Measurements from ENCODE around the gene ARHGAP32. TPM values are rescaled to one million over a fixed set of nuclear protein-coding genes. Genes with fewer than 3 reads are reported as not detected.

Gene ARHGAP32
- polyA plus RNA-seq, 1 experiment = 6.1 TPM

DNA sequence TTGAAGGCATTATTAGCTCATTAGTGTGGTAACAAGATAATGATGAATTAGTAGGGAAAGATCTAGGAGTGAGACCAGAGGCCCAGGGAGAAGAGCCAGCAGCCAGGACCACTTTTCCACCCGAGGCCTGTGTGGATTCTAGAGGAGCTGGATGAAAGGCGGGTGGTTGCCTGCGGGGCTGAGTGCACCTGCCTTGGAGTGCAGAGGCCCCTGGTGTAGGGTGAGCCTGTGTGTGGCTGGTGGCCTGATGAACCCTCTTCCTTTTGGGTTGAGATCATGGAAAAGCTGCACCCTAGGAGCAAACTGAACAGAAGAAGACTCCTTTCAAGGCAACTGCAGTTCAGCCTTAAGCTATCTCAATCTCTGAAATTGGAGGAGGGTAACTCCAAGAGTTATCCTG lies 243.5 kb downstream of the ARHGAP32 start:
- H3K27me3 ChIP-seq (ENCODE audit: control insufficient read depth, insufficient read depth, low read length) = 0 out of 2 replicates have a peak, but pooled peaks cover 3% of the 10 kb centered on the region
- no peak for DNase-seq (ENCODE audit: low read depth)
- TF ChIP-seq, protein P1, sequence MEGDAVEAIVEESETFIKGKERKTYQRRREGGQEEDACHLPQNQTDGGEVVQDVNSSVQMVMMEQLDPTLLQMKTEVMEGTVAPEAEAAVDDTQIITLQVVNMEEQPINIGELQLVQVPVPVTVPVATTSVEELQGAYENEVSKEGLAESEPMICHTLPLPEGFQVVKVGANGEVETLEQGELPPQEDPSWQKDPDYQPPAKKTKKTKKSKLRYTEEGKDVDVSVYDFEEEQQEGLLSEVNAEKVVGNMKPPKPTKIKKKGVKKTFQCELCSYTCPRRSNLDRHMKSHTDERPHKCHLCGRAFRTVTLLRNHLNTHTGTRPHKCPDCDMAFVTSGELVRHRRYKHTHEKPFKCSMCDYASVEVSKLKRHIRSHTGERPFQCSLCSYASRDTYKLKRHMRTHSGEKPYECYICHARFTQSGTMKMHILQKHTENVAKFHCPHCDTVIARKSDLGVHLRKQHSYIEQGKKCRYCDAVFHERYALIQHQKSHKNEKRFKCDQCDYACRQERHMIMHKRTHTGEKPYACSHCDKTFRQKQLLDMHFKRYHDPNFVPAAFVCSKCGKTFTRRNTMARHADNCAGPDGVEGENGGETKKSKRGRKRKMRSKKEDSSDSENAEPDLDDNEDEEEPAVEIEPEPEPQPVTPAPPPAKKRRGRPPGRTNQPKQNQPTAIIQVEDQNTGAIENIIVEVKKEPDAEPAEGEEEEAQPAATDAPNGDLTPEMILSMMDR (IDR thresholded peaks at IDR 0.05; ENCODE audit: insufficient read depth, low read depth, low read length) = 0 out of 2 replicates have a peak, but pooled peaks have one; percentile 7
- no peaks in the 10 kb centered on the region for H3K36me3 ChIP-seq (ENCODE audit: control insufficient read depth, insufficient read depth, low read length)
- ChIA-PET POLR2A (no interaction called here), CTCF (interaction anchor here (1.5 to 9.4 kb wide), 3 partner anchors 8 to 64 kb away, joined by 5 to 83 read pairs (median 29); no protein-coding TSS in a partner anchor)
- no peak overlapping the region for H3K4me3 ChIP-seq (ENCODE audit: low read depth, low read length)

DNA sequence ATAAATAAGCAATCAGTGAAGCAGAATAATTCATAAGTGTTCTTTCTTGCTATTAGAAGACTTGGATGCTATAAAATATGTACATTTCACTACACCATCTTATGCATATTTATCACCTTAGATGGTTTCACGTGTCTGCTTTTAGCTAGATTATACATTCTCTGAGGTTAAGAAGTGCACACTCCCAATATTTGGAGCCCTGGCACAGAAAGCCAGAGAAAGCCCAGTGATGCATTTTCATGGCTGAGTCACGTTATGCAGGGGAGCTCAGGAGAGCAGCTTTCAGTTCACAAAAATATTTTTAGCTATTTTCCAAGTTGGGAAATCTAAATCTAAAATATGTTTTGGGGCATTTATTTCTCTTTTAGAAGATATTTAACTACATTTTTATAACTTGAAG lies 244.4 kb downstream of the ARHGAP32 start:
- DNase-seq (ENCODE audit: low read depth) = no peak
- CTCF ChIA-PET = interaction anchor here (1.6 to 9.4 kb wide), 3 partner anchors 9 to 91 kb away, joined by 3 to 83 read pairs (median 29); no protein-coding TSS in a partner anchor
- TF ChIP-seq, protein P1 (IDR thresholded peaks at IDR 0.05; ENCODE audit: insufficient read depth, low read depth, low read length) = no peak
- Histone ChIP-seq H3K4me3 (ENCODE audit: low read depth, low read length) (no peak overlapping the region), H3K36me3 (ENCODE audit: control insufficient read depth, insufficient read depth, low read length) (no peaks in the 10 kb centered on the region), H3K27me3 (ENCODE audit: control insufficient read depth, insufficient read depth, low read length) (peaks cover 10% of the 10 kb centered on the region)
- POLR2A ChIA-PET = interaction anchor here (0.6 kb wide), 1 partner anchor 13 kb away, joined by 3 read pairs; no protein-coding TSS in a partner anchor

DNA sequence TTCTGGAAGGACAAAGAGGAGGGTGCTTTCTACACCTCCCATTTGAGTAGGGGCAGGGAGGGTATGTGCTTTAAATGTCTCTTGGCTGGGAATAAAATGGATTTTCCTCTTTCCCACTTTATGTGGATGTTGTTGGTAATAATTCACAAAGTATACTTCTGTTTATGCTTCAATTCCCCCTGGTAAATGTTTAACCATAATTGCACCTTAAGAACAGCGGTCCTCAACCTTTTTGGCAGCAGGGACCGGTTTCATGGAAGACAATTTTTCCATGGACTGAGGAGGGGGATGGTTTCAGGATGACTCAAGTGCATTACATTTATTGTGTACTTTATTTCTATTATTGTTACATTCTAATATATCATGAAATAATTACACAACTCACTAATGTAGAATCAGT lies 245.5 kb downstream of the ARHGAP32 start:
- CTCF ChIA-PET = interaction anchor here (1.1 to 9.4 kb wide), 5 partner anchors 10 to 850 kb away, joined by 3 to 83 read pairs (median 6); no protein-coding TSS in a partner anchor
- POLR2A ChIA-PET = no interaction called here
- DNase-seq (ENCODE audit: low read depth) = no peak

DNA sequence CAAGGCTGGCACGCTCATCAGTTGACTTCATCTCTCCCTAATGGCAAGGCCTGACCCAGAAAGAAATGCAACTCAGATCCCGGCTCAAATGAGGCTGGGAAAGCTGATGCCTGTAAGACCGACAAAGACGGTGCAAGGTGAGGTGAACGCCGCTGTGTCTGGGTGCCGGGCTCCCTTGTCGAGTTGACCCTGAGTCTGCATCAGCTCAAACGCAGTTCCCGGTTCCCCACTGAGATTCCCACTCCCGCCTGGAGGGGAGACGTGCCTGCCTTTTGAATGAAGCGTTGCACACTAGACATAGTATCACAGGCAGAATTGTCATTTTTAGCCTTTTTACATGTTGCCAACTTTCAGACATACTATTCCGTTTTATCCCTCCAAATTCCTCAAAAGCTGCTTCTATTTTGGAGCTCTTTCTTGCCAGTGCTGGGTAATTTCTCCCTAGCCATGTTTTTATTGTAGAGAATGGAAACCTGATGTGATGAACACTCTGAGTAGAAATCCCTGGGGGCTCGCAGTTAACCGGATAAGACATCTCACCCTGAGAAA lies 248.6 kb downstream of the ARHGAP32 start:
- POLR2A ChIA-PET = no interaction called here
- CTCF ChIA-PET = interaction anchor here (1.1 to 9.4 kb wide), 4 partner anchors 11 to 59 kb away, joined by 3 to 83 read pairs (median 8); no protein-coding TSS in a partner anchor
- no peak for DNase-seq (ENCODE audit: low read depth)
- TF ChIP-seq, protein P1 (IDR thresholded peaks at IDR 0.05; ENCODE audit: insufficient read depth, low read depth, low read length) = no peak
- Histone ChIP-seq H3K27me3 (ENCODE audit: control insufficient read depth, insufficient read depth, low read length) (peaks cover 16% of the 10 kb centered on the region), H3K4me3 (ENCODE audit: low read depth, low read length) (no peak overlapping the region), H3K36me3 (ENCODE audit: control insufficient read depth, insufficient read depth, low read length) (no peaks in the 10 kb centered on the region)

More for the DNA sequence above, 245.5 kb downstream of the ARHGAP32 start:
- no peaks in the 10 kb centered on the region for H3K36me3 ChIP-seq (ENCODE audit: control insufficient read depth, insufficient read depth, low read length)
- no peak overlapping the region for H3K4me3 ChIP-seq (ENCODE audit: low read depth, low read length)
- H3K27me3 ChIP-seq (ENCODE audit: control insufficient read depth, insufficient read depth, low read length) = peaks cover 12% of the 10 kb centered on the region
- TF ChIP-seq, protein P1 (IDR thresholded peaks at IDR 0.05; ENCODE audit: insufficient read depth, low read depth, low read length) = no peak

DNA sequence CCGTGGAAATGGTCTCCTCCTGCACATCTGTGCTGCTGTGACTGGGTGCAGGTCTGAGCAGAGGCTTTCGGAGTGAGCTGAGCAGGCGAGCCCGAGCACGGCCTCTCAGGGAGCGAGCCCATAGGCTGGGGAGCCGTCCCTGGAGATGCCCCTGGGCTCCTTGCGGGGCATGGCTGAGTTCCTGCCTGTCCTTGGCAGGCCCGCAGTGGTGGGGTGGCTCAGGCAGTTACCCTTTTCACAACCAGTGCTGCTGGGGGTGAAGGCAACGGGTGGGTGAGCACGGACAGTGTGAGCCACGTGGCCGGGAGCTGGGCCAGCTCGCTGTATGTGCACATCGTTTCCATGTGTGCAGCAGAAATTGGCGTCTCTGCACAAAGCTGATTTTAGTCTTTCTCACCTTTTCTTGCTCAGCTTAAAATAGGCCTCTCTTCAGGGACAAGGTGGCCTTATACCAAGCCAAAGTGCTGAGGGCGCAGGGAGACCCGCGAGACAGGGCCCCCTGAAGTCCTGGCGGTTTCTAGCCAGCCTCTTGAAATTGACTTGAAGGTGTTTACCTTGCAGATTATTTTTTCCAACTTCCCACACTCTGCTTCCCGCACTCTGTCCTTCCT lies 249.2 kb downstream of the ARHGAP32 start, which contains the start of gene TP53AIP1:
TSS of gene TP53AIP1 (minus strand) at position 55 of the 611 bp plus-strand sequence. CDS start 5,053 bp downstream, outside the sequence.
- no peak within 1 kb of the TSS for H3K4me3 ChIP-seq (ENCODE audit: low read depth, low read length)
- CTCF ChIA-PET = interaction anchor here (1.1 to 9.4 kb wide), 4 partner anchors 11 to 58 kb away, joined by 3 to 83 read pairs (median 8); no protein-coding TSS in a partner anchor
- H3K36me3 ChIP-seq (ENCODE audit: control insufficient read depth, insufficient read depth, low read length) = no peaks in the 10 kb centered on the region
- TF ChIP-seq, protein P1 (IDR thresholded peaks at IDR 0.05; ENCODE audit: insufficient read depth, low read depth, low read length) = no peak
- H3K27me3 ChIP-seq (ENCODE audit: control insufficient read depth, insufficient read depth, low read length) = peaks cover 17% of the 10 kb centered on the region
- no peak for DNase-seq (ENCODE audit: low read depth)
- POLR2A ChIA-PET = no interaction called here
